ENCODE results near the gene TXNL4A. TPM values are rescaled to one million over a fixed set of nuclear protein-coding genes. Genes with fewer than 3 reads are reported as not detected.

Gene TXNL4A
- total RNA-seq, 2 donors from 2014 or later: 11.2 to 13.5 TPM

DNA sequence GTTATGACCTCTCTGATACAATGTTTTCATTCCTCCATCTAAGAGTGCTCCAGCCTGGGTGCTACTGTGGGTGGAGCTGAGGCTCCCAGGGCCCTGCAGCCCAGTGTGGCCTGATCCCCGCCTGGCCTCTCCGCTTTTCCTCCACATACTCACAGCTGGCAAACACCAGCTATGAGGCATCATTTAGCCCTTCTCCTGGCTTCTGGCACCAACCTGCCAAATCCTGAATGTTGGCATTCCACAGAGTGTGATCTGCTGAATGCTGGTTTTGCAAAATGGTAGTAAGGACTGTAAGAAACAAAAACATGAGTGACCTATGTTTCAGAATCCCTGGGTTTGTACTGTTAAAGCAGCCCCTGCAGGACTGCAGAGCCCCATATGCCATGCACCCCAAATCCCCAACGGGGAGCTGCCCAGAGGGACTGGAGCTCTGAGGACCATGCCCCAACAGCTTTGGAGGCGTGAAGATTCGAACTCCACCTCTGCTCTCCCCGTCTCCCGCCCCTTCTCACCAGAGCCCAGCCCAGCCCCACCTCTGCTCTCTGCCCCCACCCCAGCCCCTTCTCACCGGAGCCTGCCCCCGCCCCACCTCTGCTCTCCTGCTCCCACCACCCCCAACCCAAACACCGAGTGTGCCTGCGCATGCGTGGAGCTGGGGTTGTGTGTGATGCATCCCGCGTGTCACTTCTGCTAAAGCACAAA is 41.2 kb downstream of the TXNL4A start:
- H3K9me3 ChIP-seq: no peaks in the 10 kb centered on the region
- H3K27me3 ChIP-seq: no peaks in the 10 kb centered on the region
- no peak overlapping the region for H3K4me3 ChIP-seq
- intact Hi-C loops (cut with DNase I): loop anchor here (10.0 kb wide), 1 partner anchor 78 kb away; no protein-coding TSS in a partner anchor
- peaks cover 6% of the 10 kb centered on the region in 2 donors for H3K36me3 ChIP-seq (replicated peaks in 1 of 2; ENCODE audit: insufficient read depth in 1 of 2, low read depth in 2 of 2)
- ATAC-seq: no peak
- WGBS, 2 donors: 88 to 89% methylated on average over 12 to 14 of the region's 14 CpGs
- peaks cover 72% of the 10 kb centered on the region for H3K4me1 ChIP-seq
- TF ChIP-seq, protein P1, sequence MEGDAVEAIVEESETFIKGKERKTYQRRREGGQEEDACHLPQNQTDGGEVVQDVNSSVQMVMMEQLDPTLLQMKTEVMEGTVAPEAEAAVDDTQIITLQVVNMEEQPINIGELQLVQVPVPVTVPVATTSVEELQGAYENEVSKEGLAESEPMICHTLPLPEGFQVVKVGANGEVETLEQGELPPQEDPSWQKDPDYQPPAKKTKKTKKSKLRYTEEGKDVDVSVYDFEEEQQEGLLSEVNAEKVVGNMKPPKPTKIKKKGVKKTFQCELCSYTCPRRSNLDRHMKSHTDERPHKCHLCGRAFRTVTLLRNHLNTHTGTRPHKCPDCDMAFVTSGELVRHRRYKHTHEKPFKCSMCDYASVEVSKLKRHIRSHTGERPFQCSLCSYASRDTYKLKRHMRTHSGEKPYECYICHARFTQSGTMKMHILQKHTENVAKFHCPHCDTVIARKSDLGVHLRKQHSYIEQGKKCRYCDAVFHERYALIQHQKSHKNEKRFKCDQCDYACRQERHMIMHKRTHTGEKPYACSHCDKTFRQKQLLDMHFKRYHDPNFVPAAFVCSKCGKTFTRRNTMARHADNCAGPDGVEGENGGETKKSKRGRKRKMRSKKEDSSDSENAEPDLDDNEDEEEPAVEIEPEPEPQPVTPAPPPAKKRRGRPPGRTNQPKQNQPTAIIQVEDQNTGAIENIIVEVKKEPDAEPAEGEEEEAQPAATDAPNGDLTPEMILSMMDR (IDR thresholded peaks at IDR 0.05): no peak
- TF ChIP-seq POLR2A (IDR thresholded peaks at IDR 0.05): no peak
- no peak overlapping the region for H3K27ac ChIP-seq
- DNase-seq: peak in 1 of 4 donors; percentile 7

DNA sequence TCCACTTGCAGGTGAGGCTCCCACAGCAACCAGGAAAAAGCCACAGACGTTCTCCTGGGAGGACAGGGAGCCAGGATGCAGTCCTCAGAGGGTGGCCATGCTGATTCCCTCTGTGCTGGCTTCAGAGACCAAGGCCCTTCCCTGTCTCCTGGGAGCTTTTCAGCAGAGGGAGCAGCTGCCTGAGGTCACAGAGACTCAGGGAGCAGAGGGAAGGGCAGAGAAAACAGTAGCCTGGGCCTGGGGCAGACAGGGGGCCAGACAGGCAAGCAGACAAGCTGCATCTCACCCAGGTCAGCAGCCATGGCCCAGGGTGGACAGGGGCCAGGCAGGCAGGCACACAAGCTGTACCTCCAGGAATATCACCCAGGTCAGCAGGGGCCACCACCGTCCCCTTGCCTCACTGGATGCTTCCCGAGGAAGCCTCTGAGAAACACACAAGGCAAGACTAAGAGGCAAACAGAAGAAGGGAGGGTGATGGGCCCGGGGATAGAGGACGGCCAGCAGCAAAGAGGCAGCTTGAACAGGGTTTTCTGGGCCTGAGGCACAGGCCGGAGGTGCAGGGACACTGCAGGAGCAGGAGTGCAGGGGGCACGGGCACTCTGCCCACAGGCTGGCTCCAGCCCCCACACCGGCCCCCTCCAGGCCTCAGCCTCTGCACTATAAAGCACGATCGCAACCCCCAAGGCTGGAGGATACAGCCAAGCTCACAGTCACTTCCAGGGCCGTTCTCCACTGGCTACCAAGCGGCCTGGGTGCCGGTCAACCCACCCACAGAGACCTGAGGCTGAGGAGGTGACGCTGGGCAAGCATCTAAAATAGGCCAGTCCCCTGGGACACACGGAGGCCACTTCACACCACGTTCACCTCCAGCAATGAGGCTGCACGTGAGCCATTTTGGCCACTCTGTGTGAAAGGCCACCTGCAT is 43.0 kb downstream of the TXNL4A start:
- DNase-seq: peak in 1 of 4 donors; percentile 11
- Histone ChIP-seq H3K27me3 (no peaks in the 10 kb centered on the region), H3K9me3 (no peaks in the 10 kb centered on the region), H3K27ac (peak overlapping the region in 3 of 4 donors; percentile 44 to 57 (median 54)), H3K4me3 (no peak overlapping the region), H3K4me1 (peaks cover 77% of the 10 kb centered on the region), H3K36me3 (replicated peaks in 1 of 2; ENCODE audit: insufficient read depth in 1 of 2, low read depth in 2 of 2) (peaks cover 6% of the 10 kb centered on the region in 2 donors)
- whole genome bisulfite sequencing, 2 donors: 62 to 71% methylated on average over 15 to 17 of the region's 17 CpGs
- TF ChIP-seq, protein P1 (IDR thresholded peaks at IDR 0.05): no peak
- no peak for TF ChIP-seq POLR2A (IDR thresholded peaks at IDR 0.05)
- intact Hi-C loops (cut with DNase I): loop anchor here (10.0 kb wide), 1 partner anchor 79 kb away; no protein-coding TSS in a partner anchor
- no peak for ATAC-seq

DNA sequence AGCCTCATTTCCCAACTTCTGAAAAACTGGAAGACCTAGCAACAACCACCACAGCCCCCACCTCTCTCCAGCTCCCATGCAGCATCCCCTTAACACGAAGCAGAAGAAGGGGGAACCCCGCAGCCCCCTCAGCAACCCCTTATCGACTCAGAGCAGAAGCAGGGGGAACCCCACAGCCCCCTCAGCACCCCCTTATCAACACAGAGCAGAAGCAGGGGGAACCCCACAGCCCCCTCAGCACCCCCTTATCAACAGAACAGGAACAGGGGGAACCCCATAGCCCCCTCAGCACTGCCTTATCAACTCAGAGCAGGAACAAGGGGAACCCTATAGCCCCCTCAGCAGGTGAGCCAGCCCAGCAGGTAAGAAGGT is 43.6 kb downstream of the TXNL4A start:
- intact Hi-C loops (cut with DNase I): loop anchor here (10.0 kb wide), 1 partner anchor 80 kb away; no protein-coding TSS in a partner anchor
- H3K27ac ChIP-seq: peak overlapping the region in 3 of 4 donors; percentile 44 to 57 (median 54)

DNA sequence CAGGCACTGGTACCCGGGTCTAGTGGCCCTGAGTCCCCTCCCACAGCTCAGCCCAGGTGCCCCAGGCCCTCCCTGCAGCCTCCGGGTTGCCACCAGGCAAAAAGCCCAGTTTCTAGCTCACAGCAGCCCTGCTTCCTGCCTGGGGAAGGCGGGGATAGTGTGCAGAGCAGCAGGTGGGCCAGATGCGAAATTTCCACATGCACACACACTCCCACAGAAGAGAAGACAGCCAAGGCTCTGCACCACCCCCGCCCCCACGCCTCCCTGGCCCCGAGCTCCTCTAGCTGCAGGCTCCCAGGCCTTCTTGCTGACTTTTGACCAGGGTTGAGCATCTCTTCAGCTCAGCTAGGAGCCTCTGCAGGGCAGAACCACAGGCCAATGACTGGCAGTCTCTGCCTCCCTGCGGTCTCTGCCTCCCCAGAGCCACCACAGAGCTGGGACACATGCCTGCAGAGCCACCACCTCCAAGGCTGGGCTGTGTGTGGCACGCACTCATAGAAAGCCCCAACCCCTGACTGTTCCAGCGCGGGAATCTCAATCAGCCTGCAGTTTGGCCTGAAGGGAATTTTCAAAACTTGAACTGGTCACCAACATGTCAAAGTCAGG is 44.1 kb downstream of the TXNL4A start:
- peaks cover 6% of the 10 kb centered on the region in 2 donors for H3K36me3 ChIP-seq (replicated peaks in 1 of 2; ENCODE audit: insufficient read depth in 1 of 2, low read depth in 2 of 2)
- TF ChIP-seq, protein P1 (IDR thresholded peaks at IDR 0.05): peak in 1 of 7 experiments; percentile 11
- no peak for TF ChIP-seq POLR2A (IDR thresholded peaks at IDR 0.05)

More for the DNA sequence above, 43.6 kb downstream of the TXNL4A start:
- DNase-seq (no peak), ATAC-seq (no peak)
- TF ChIP-seq POLR2A (IDR thresholded peaks at IDR 0.05): no peak
- TF ChIP-seq, protein P1 (IDR thresholded peaks at IDR 0.05): no peak
- 44 to 49% methylated on average over 3 of the region's 3 CpGs for WGBS, 2 donors
- Histone ChIP-seq H3K36me3 (replicated peaks in 1 of 2; ENCODE audit: insufficient read depth in 1 of 2, low read depth in 2 of 2) (peaks cover 6% of the 10 kb centered on the region in 2 donors), H3K4me3 (no peak overlapping the region), H3K27me3 (no peaks in the 10 kb centered on the region), H3K4me1 (peaks cover 71% of the 10 kb centered on the region), H3K9me3 (no peaks in the 10 kb centered on the region)

More for the DNA sequence above, 44.1 kb downstream of the TXNL4A start:
- Histone ChIP-seq H3K27me3 (no peaks in the 10 kb centered on the region), H3K27ac (peak overlapping the region; percentile 37 to 57 (median 50)), H3K4me3 (no peak overlapping the region), H3K9me3 (no peaks in the 10 kb centered on the region), H3K4me1 (peaks cover 66% of the 10 kb centered on the region)
- ATAC-seq (peak; percentile 82), DNase-seq (peak; percentile 76 to 91 (median 88))
- WGBS, 2 donors: 31 to 37% methylated on average over 7 to 10 of the region's 11 CpGs
- intact Hi-C loops (cut with DNase I): loop anchor here (10.0 kb wide), 1 partner anchor 81 kb away; no protein-coding TSS in a partner anchor
